H9 (cell line): ENCODE measurements around the gene TSPEAR. TPM values are rescaled to one million over a fixed set of nuclear protein-coding genes. Genes with fewer than 3 reads are reported as not detected.

Experiments
- DNase-seq: peaks from one replicate; pipeline ENCODE4 v3.0.0-alpha.2; 2017
- H2AFZ ChIP-seq: one replicate; pipeline ENCODE4 v1.6.1; 2013; ENCODE audit warnings: mild to moderate bottlenecking, low read length, control low read depth, moderate library complexity
- H2AK5ac ChIP-seq: 2 replicates; pipeline ENCODE4 v1.6.1; 2013; ENCODE audit warnings: low read length, control low read depth, mixed read lengths; ENCODE audit not compliant: insufficient read length
- H2BK120ac ChIP-seq: one replicate; pipeline ENCODE4 v1.6.1; 2013; ENCODE audit warnings: low read depth, mild to moderate bottlenecking, low read length, control low read depth, inconsistent platforms; ENCODE audit not compliant: poor library complexity, severe bottlenecking
- H2BK12ac ChIP-seq: 2 replicates; pipeline ENCODE4 v1.6.1; 2013; ENCODE audit warnings: low read length, control low read depth, mixed read lengths, low read depth; ENCODE audit not compliant: insufficient read length
- H2BK15ac ChIP-seq: 2 replicates; pipeline ENCODE4 v1.6.1; 2013; ENCODE audit warnings: low read depth, low read length, control low read depth
- H2BK20ac ChIP-seq: one replicate; pipeline ENCODE4 v1.6.1; 2013; ENCODE audit warnings: low read depth, mild to moderate bottlenecking, low read length, control low read depth, inconsistent platforms; ENCODE audit not compliant: poor library complexity, severe bottlenecking
- H2BK5ac ChIP-seq: 2 replicates; pipeline ENCODE4 v1.6.1; 2013; ENCODE audit warnings: low read length, control low read depth, mixed read lengths; ENCODE audit not compliant: insufficient read length
- H3K14ac ChIP-seq: 2 replicates; pipeline ENCODE4 v1.6.1; 2013; ENCODE audit warnings: low read length, control low read depth; ENCODE audit not compliant: insufficient read depth
- H3K18ac ChIP-seq: 2 replicates; pipeline ENCODE4 v1.6.1; 2013; ENCODE audit warnings: low read depth, mild to moderate bottlenecking, mixed read lengths, low read length, control low read depth; ENCODE audit not compliant: insufficient read length
- H3K23ac ChIP-seq: 2 replicates; pipeline ENCODE4 v1.6.1; 2013; ENCODE audit warnings: low read length, control low read depth, mixed read lengths, low read depth; ENCODE audit not compliant: insufficient read length
- H3K23me2 ChIP-seq: 2 replicates; pipeline ENCODE4 v1.6.1; 2013; ENCODE audit warnings: low read depth, mild to moderate bottlenecking, mixed read lengths, low read length, control low read depth; ENCODE audit not compliant: insufficient read length, poor library complexity, severe bottlenecking
- H3K27ac ChIP-seq: 2 replicates; pipeline ENCODE4 v1.5.1; 2013; ENCODE audit warnings: low read length, control low read depth, mixed read lengths, low read depth; ENCODE audit not compliant: insufficient read length
- H3K27me3 ChIP-seq: 2 replicates; pipeline ENCODE4 v1.6.1; 2013; ENCODE audit warnings: low read length, control low read depth, inconsistent platforms; ENCODE audit not compliant: insufficient read depth
- H3K4ac ChIP-seq: 2 replicates; pipeline ENCODE4 v1.6.1; 2013; ENCODE audit warnings: low read depth, mild to moderate bottlenecking, control low read depth, inconsistent platforms, low read length, moderate library complexity
- H3K4me1 ChIP-seq: 2 replicates; pipeline ENCODE4 v1.6.1; 2013; ENCODE audit warnings: low read length, control low read depth, inconsistent platforms; ENCODE audit not compliant: insufficient read depth
- H3K4me2 ChIP-seq: 2 replicates; pipeline ENCODE4 v1.6.1; 2013; ENCODE audit warnings: low read length, control low read depth, mixed read lengths; ENCODE audit not compliant: insufficient read length, insufficient read depth
- H3K56ac ChIP-seq: 2 replicates; pipeline ENCODE4 v1.6.1; 2013; ENCODE audit warnings: low read depth, mild to moderate bottlenecking, mixed read lengths, low read length, control low read depth; ENCODE audit not compliant: insufficient read length
- H3K79me1 ChIP-seq: 2 replicates; pipeline ENCODE4 v1.6.1; 2013; ENCODE audit warnings: low read depth, mild to moderate bottlenecking, moderate library complexity, low read length, control low read depth, inconsistent platforms; ENCODE audit not compliant: insufficient read depth, poor library complexity, severe bottlenecking
- H3K79me2 ChIP-seq: 2 replicates; pipeline ENCODE4 v1.6.1; 2013; ENCODE audit warnings: low read length, control low read depth, inconsistent platforms; ENCODE audit not compliant: insufficient read depth
- H3K9ac ChIP-seq: 2 replicates; pipeline ENCODE4 v1.6.1; 2013; ENCODE audit warnings: low read length, control low read depth, mixed read lengths; ENCODE audit not compliant: insufficient read length; ENCODE audit errors: extremely low read depth
- H3K9me3 ChIP-seq: one replicate; pipeline ENCODE4 v1.6.1; 2013; ENCODE audit warnings: low read depth, low read length, inconsistent platforms; ENCODE audit not compliant: control insufficient read depth
- H3T11ph ChIP-seq: one replicate; pipeline ENCODE4 v1.6.1; 2013; ENCODE audit warnings: mild to moderate bottlenecking, low read length, control low read depth, inconsistent platforms
- H4K20me1 ChIP-seq: one replicate; pipeline ENCODE4 v1.6.1; 2013; ENCODE audit not compliant: control insufficient read depth, insufficient read length, insufficient read depth
- H4K5ac ChIP-seq: 2 replicates; pipeline ENCODE4 v1.6.1; 2013; ENCODE audit warnings: low read depth, mild to moderate bottlenecking, mixed read lengths, low read length, control low read depth; ENCODE audit not compliant: insufficient read length
- H4K8ac ChIP-seq: replicated peaks from 2 replicates; pipeline ENCODE4 v1.6.1; 2013; ENCODE audit warnings: low read length, control low read depth, mixed read lengths, low read depth; ENCODE audit not compliant: insufficient read length
- H4K91ac ChIP-seq: 2 replicates; pipeline ENCODE4 v1.6.1; 2013; ENCODE audit warnings: low read depth, mild to moderate bottlenecking, moderate library complexity, mixed read lengths, low read length, control low read depth; ENCODE audit not compliant: insufficient read length
- H3K27ac Mint-ChIP-seq, 3 experiments: 2 replicates in 2 of 3; 3 replicates in 1 of 3; pipeline ENCODE4 v1.8.0; 2020 to 2021; ENCODE audit warnings: mixed read lengths in 3 of 3, mild to moderate bottlenecking in 1 of 3, moderate library complexity in 1 of 3
- H3K27me3 Mint-ChIP-seq: 2 replicates; pipeline ENCODE4 v1.8.0; 2021; ENCODE audit warnings: low read depth, mild to moderate bottlenecking, moderate library complexity, mixed read lengths
- H3K36me3 Mint-ChIP-seq, 3 experiments: 2 replicates in 2 of 3; 3 replicates in 1 of 3; pipeline ENCODE4 v1.8.0; 2020 to 2021; ENCODE audit warnings: low read depth in 3 of 3, mixed read lengths in 3 of 3; ENCODE audit not compliant: insufficient read depth in 1 of 3
- H3K4me1 Mint-ChIP-seq, 2 experiments: 2 replicates each; pipeline ENCODE4 v1.8.0; 2020; ENCODE audit warnings: mixed read lengths in 2 of 2
- H3K4me3 Mint-ChIP-seq, 2 experiments: 2 replicates in 1 of 2; 3 replicates in 1 of 2; pipeline ENCODE4 v1.8.0; 2020 to 2021; ENCODE audit warnings: mild to moderate bottlenecking in 2 of 2, mixed read lengths in 2 of 2, moderate library complexity in 1 of 2
- H3K9me3 Mint-ChIP-seq, 2 experiments: 2 replicates in 1 of 2; 3 replicates in 1 of 2; pipeline ENCODE4 v1.8.0; 2020; ENCODE audit warnings: mild to moderate bottlenecking in 2 of 2, mixed read lengths in 2 of 2, moderate library complexity in 1 of 2
- CTCF ChIP-seq: fragments of 200-600 bp; sonication (generic); conservative IDR thresholded peaks from 3 replicates; pipeline ENCODE4 v1.8.0; 2021; ENCODE audit warnings: antibody characterized with exemption, mild to moderate bottlenecking
- WGBS: extraction: QIAGEN DNeasy Blood & Tissue Kit; methylation state at CpG from one replicate; pipeline ENCODE4 v1.1.7; 2013; ENCODE audit warnings: missing lambda C conversion rate, low lambda C conversion rate, mixed read lengths; ENCODE audit not compliant: insufficient read length; ENCODE audit errors: extremely low coverage; 5-methylcytosine and 5-hydroxymethylcytosine counted together
- total RNA-seq: library from RNA; stranded (reverse); gene quantifications from 2 replicates; pipeline ENCODE4 v1.2.1, GENCODE V29; 2021

Gene TSPEAR
- total RNA-seq, 1 experiment from 2014 or later, result 1.3 TPM

- Mint-ChIP-seq H3K27me3 (peaks cover 35% of the 10 kb centered on the region), H3K9me3 (no peaks in the 10 kb centered on the region; a peak in 1 of 5 replicates), H3K27ac (no peak overlapping the region), H3K36me3 (no peaks in the 10 kb centered on the region), H3K4me3 (no peak overlapping the region), H3K4me1 (peaks cover 4 to 11% of the 10 kb centered on the region in 2 experiments; a peak in 3 of 4 replicates)
- Histone ChIP-seq H3K9me3 (no peaks in the 10 kb centered on the region), H4K8ac (no peak overlapping the region), H3K56ac (no peak overlapping the region), H3K23me2 (peaks cover 7% of the 10 kb centered on the region), H3K79me2 (no peaks in the 10 kb centered on the region), H3K4me2 (no peak overlapping the region), H3T11ph (no peak overlapping the region), H2BK15ac (no peak overlapping the region), H2AFZ (no peak overlapping the region), H3K79me1 (no peaks in the 10 kb centered on the region), H2BK20ac (no peak overlapping the region), H4K91ac (no peak overlapping the region), H2BK120ac (no peak overlapping the region), H2BK12ac (no peak overlapping the region), H3K4me1 (no peaks in the 10 kb centered on the region), H3K4ac (no peak overlapping the region), H3K9ac (no peak overlapping the region), H3K27me3 (no peaks in the 10 kb centered on the region), H3K27ac (no peak overlapping the region), H3K14ac (no peak overlapping the region), H4K5ac (no peak overlapping the region), H2AK5ac (no peak overlapping the region), H2BK5ac (no peak overlapping the region), H4K20me1 (no peaks in the 10 kb centered on the region), H3K18ac (no peak overlapping the region), H3K23ac (no peak overlapping the region)
- no CpG with 5 or more reads among the region's 3 CpGs for WGBS
- no peak for DNase-seq
- TF ChIP-seq CTCF, result no peak
Measured at GRCh38 chr21:44453120-44453519, 258.3 kb downstream of the TSPEAR start.
